ENCODE data around the gene ARV1.
"Not testable (repeated sequence)": the region's sequence is repeated elsewhere in the genome, so short reads cannot be mapped to it uniquely, and the experiment has no call there.

Gene ARV1

GRCh38 chr1:230976825-230977747, 1.8 kb upstream of the ARV1 start:
- H3K4me3 ChIP-seq (ENCODE audit: low read depth, low read length): peak overlapping the region; percentile 74

GRCh38 chr1:230977761-230978490, 968 bp upstream of the ARV1 start:
- peak overlapping the region; percentile 74 for H3K4me3 ChIP-seq (ENCODE audit: low read depth, low read length)
- peak; percentile 50 for DNase-seq (ENCODE audit: low read depth)
- TF ChIP-seq MYC (IDR thresholded peaks at IDR 0.05; ENCODE audit: low read depth, low read length) (no peak), MAX (IDR thresholded peaks at IDR 0.05; ENCODE audit: low read depth, low read length) (no peak), POLR2A (IDR thresholded peaks at IDR 0.05; ENCODE audit: extremely low read depth, insufficient read length) (no peak), CTCF (IDR thresholded peaks at IDR 0.05; ENCODE audit: low read depth, low read length) (no peak)

More at GRCh38 chr1:230976825-230977747, 1.8 kb upstream of the ARV1 start:
- DNase-seq (ENCODE audit: low read depth): peak; percentile 3
- TF ChIP-seq MYC (IDR thresholded peaks at IDR 0.05; ENCODE audit: low read depth, low read length) (no peak; the same call in 1 of the 2 replicates), MAX (IDR thresholded peaks at IDR 0.05; ENCODE audit: low read depth, low read length) (no peak)

GRCh38 chr1:230979389-230979716, 459 bp downstream of the ARV1 start:
- no peak for DNase-seq (ENCODE audit: low read depth)
- H3K4me3 ChIP-seq (ENCODE audit: low read depth, low read length): peak overlapping the region; percentile 86
- no peak for TF ChIP-seq MAX (IDR thresholded peaks at IDR 0.05; ENCODE audit: low read depth, low read length)
- TF ChIP-seq POLR2A (IDR thresholded peaks at IDR 0.05; ENCODE audit: extremely low read depth, insufficient read length): no peak
- no peak for TF ChIP-seq MYC (IDR thresholded peaks at IDR 0.05; ENCODE audit: low read depth, low read length)

GRCh38 chr1:230979952-230980351, 1.1 kb downstream of the ARV1 start:
- TF ChIP-seq MYC (IDR thresholded peaks at IDR 0.05; ENCODE audit: low read depth, low read length): no peak
- no peak for TF ChIP-seq CTCF (IDR thresholded peaks at IDR 0.05; ENCODE audit: low read depth, low read length)
- no peak for TF ChIP-seq MAX (IDR thresholded peaks at IDR 0.05; ENCODE audit: low read depth, low read length)
- TF ChIP-seq POLR2A (IDR thresholded peaks at IDR 0.05; ENCODE audit: extremely low read depth, insufficient read length): no peak
- peak overlapping the region; percentile 86 for H3K4me3 ChIP-seq (ENCODE audit: low read depth, low read length)
- DNase-seq (ENCODE audit: low read depth): peak; percentile 12

GRCh38 chr1:230982696-230983095, 3.8 kb downstream of the ARV1 start:
- no peak for TF ChIP-seq MYC (IDR thresholded peaks at IDR 0.05; ENCODE audit: low read depth, low read length)
- TF ChIP-seq MAX (IDR thresholded peaks at IDR 0.05; ENCODE audit: low read depth, low read length): no peak
- no peak for TF ChIP-seq CTCF (IDR thresholded peaks at IDR 0.05; ENCODE audit: low read depth, low read length)
- no peak for TF ChIP-seq POLR2A (IDR thresholded peaks at IDR 0.05; ENCODE audit: extremely low read depth, insufficient read length)
- no peak overlapping the region for H3K4me3 ChIP-seq (ENCODE audit: low read depth, low read length)
- no peak for DNase-seq (ENCODE audit: low read depth)

GRCh38 chr1:230983811-230984210, 4.9 kb downstream of the ARV1 start:
- H3K4me3 ChIP-seq (ENCODE audit: low read depth, low read length): no peak overlapping the region
- DNase-seq (ENCODE audit: low read depth): no peak
- TF ChIP-seq MYC (IDR thresholded peaks at IDR 0.05; ENCODE audit: low read depth, low read length) (no peak), MAX (IDR thresholded peaks at IDR 0.05; ENCODE audit: low read depth, low read length) (no peak), POLR2A (IDR thresholded peaks at IDR 0.05; ENCODE audit: extremely low read depth, insufficient read length) (no peak), CTCF (IDR thresholded peaks at IDR 0.05; ENCODE audit: low read depth, low read length) (no peak)

- not testable (repeated sequence) for DNase-seq (ENCODE audit: low read depth); H3K4me3 ChIP-seq (ENCODE audit: low read depth, low read length)
These were observed 6.0 kb downstream of the ARV1 start for GRCh38 chr1:230984622-230985515.
